Activated CD8-positive, alpha-beta memory T cell treated with anti-CD3 and anti-CD28 coated beads for 1 hour (primary cell): ENCODE measurements around the gene DNAJC10.
"Not testable (repeated sequence)": the region's sequence is repeated elsewhere in the genome, so short reads cannot be mapped to it uniquely, and the experiment has no call there.

Experiments
- DNase-seq, 2 donors: peaks; one replicate each; pipeline ENCODE4 v3.0.0-alpha.2; 2020; ENCODE audit warnings: low read depth in 1 of 2; ENCODE audit errors: extremely low read depth in 1 of 2

DNAJC10 gene

DNA sequence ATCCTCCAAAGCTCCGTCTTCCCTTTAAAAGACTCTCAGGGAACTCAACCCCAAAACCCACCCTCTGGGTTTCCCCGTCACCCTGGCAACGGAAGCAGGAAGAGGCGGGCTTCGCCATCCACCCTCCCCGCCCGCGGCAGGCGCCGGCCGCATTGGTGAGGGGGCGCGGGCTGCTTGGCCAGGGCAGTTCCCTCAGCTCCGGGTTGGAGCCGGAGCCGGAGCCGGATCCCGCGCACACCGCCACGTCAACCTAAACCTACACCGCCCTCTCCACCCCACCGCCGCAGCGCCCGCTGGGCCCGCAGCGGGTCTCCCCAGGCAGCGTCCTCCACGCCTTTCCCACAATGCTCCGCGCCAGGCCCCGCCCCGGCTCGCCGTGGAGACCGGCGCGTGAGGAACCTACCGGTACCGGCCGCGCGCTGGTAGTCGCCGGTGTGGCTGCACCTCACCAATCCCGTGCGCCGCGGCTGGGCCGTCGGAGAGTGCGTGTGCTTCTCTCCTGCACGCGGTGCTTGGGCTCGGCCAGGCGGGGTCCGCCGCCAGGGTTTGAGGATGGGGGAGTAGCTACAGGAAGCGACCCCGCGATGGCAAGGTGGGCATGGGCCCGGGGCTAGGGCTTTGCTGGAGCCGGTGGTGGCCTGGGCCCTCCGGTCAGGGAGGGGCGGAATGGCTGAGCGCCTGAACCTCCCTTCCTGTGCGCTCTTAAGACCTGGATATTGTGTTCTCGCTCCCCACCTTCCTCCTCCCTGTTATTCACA lies at the start of gene DNAJC10:
Gene DNAJC10, plus strand, starts transcription at position 366 of the 758 bp plus-strand sequence. CDS start 1,830 bp downstream, outside the sequence.
- DNase-seq = peak; percentile 52 to 75

- no peak for DNase-seq
These were observed 49.3 kb upstream of the DNAJC10 start for GRCh38 chr2:182666674-182667314.

DNA sequence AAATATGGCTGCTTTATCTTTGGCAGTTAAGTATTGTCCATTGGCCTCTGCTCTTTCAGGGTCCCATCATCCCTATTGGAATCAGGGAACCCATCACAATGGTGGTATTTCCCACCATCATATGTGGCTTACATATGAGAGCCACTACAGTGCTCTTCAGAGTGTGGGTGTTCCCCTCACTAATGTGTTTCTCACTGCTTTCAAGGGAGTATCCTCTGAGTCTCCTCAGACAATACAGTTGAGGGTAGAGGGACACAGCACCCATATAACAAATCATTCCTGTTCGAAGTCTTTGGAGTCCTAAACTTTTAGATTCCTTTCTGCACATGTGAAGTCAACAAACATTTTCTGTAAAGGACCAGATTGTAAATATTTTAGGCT lies 48.8 kb upstream of the DNAJC10 start:
- DNase-seq = no peak

DNA sequence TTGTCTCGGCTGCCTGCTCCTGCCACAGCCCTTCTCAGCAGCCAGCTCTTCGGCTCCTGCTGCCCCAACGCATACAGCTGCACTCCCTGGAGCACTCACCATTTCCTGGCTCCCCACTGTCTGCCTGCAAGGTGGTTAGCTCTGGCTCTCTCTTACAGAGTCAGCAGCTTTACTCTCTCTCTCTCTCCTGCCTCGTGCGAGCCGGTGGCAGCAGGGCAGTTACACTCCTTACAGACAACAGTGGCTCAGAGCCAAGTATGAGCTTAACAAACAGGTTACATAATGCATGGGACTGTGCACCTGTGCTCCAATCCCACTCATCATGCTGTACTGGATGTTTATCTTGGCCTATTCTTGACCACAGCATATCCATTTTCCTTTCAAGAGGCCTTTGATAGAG lies 47.4 kb upstream of the DNAJC10 start:
- no peak for DNase-seq

- DNase-seq = no peak
These were observed 43.4 kb upstream of the DNAJC10 start for GRCh38 chr2:182672466-182673165.

DNA sequence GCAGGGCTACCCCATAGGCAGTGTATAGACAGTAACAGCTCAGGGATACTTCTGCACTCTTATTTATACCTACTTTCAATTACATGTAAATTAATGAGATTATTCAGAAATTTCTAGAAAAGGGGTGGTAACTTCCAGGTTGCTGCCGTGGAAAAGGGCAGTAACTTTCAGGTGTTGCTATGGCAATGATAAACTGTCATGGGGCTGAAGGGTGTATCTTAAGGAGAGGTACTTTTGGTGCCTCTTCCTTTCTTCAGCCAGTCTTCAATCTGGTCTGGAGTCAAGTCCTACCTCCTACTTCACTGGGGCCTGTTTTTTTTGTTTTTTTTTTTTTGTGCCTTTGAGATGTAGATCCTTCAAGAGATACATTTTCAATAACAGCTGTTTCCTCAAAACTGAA lies 35.2 kb upstream of the DNAJC10 start:
- DNase-seq = no peak

DNA sequence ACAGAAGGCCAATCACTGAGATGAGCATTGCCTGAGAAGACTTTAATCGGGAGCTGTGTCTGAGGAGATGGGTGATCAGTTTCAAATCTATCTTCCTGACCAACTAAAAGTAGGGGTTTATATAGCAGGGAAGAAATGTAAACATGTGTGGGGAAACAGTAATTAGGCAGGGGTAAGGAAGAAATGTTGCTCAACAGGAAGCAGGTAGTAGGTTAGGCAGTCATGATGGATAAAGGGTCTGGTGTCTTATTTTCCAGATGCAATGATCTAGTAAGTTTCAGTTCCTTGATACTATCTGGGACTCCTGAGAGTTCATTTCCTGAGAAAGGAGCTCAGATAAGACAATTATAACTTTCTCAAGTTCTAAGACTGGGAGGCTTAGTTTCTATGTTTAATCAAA lies 33.8 kb upstream of the DNAJC10 start:
- DNase-seq = no peak

- DNase-seq = no peak
These were observed 30.5 kb upstream of the DNAJC10 start for GRCh38 chr2:182685559-182685958.

DNA sequence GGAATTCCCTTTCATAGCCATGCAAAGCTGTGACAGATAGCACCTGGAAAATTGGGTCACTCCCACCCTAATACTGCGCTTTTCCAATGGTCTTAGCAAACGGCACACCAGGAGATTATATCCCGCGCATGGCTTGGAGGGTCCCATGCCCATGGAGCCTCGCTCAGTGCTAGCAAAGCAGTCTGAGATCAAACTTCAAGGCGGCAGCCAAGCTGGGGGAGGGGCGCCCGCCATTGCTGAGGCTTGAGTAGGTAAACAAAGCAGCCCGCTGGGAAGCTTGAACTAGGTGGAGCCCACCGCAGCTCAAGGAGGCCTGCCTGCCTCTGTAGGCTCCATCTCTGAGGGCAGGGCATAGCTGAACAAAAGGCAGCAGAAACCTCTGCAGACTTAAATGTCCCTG lies 29.3 kb upstream of the DNAJC10 start:
- DNase-seq = not testable (repeated sequence)

DNA sequence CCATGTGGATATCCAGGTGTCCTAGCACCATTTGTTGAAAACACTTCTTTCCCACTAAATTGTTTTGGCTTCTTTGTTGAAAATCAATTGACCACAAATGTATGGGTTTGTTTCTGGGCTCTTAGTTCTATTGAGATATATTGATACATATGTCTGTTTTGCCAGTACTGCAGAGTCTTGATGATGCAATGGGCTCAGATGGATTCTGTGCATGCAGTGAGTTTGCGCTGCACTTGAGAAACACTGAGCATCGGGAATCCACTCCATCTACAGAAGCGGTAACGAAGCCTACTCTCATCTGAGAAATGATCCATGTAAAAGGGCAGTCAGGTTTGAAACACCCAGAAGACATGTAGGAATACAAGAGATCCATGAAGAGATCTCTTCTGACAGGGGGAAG lies 21.9 kb upstream of the DNAJC10 start:
- no peak for DNase-seq

DNA sequence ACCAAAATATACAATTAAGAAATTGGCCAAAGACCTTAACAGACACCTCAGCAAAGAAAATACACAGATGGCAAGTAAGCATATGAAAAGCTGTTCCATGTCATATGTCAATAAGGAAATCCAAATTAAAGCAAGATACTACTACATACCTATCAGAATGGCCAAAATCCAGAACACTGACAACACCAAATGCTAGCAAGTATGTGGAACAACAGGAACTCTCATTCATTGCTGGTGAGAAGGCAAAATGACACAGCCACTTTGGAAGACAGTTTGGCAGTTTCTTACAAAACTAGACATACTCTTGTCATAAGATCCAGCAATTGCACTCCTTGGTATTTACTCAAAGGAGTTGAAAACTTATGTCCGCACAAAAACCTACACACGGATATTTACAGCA lies 20.3 kb upstream of the DNAJC10 start:
- DNase-seq = no peak

- DNase-seq = no peak
These were observed 17.4 kb upstream of the DNAJC10 start for GRCh38 chr2:182698671-182699070.

- DNase-seq = no peak
These were observed 10.3 kb upstream of the DNAJC10 start for GRCh38 chr2:182705761-182706160.

GRCh38 chr2:182706751-182707150 lies 9.3 kb upstream of the DNAJC10 start:
- DNase-seq = no peak

DNA sequence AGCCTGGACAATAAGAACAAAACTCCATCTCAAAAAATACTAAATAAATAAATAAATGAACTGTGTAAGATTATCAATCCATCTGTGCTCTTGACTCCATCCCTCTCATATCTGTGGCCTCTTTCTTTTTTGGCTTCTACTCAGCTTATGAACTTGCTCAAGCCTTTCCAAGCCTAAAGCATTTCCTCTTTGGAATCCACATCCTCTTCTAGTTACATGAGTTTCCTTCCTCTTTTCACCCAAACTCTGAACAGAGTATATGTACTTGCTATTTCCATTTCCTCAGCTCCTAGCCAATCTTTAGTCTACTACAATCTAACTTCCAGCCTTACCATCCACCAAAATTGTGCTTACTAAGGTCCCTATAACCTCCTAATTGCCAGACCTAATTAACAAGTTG lies 2.5 kb upstream of the DNAJC10 start:
- DNase-seq = no peak

DNA sequence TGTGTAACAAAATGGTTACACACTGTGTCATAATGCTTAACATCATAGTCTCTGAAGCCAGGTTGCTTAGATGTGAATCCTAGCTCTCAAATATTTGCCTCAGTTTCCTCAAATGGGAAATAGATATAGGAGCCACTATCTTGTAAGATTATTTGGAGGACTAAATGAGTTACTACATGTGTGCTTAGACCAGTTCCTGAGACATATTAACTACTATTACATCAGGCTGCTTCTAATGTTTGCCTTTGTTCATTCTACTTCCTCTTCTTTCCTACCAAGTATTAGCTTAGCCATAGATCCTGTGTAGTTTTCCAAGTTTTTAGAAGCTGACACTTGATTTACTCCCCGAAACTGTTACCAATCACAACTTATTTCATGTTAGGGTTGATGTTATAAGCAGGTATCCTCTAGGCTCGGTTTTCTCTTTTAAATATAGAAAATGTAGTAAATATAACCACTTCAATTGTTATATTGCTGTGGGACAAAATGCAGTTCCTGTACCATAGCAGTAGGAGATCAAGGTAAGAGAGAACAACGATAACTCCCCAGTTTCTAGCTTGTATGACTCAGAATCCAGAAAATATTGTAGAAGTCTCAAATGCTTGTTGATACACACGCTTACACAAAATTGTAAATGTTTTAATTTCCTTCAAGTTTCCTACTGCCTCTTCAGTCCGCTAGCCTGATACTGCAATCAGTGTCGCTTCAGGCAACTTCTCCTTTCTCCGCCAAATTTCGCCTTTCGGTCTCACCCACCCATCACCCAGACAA lies 751 bp upstream of the DNAJC10 start:
- no peak for DNase-seq

- no peak for DNase-seq
These were observed 558 bp downstream of the DNAJC10 start for GRCh38 chr2:182716650-182716979.

- DNase-seq = no peak
These were observed 1.4 kb downstream of the DNAJC10 start for GRCh38 chr2:182717416-182717815.

- no peak for DNase-seq
These were observed 1.8 kb downstream of the DNAJC10 start for GRCh38 chr2:182717816-182718215.

GRCh38 chr2:182718459-182718858 lies 2.4 kb downstream of the DNAJC10 start:
- no peak for DNase-seq

DNA sequence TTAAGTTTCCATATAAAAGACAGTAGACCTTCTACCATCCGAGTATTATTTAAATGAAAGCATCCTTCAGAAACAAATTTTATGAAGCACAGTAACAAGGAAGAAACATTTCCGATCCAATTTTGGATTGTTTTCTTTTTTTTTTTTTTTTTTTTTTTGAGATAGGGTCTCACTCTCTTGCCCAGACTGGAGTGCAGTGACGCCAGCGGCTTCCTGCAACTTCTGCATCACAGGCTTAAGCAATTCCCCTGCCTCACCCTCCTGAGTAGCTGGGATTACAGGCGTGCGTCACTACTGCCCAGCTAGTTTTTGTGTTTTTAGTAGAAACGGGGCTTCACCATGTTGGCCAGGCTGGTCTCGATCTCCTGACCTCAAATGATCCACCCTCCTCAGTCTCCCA lies 3.1 kb downstream of the DNAJC10 start:
- DNase-seq = not testable (repeated sequence)
